NOMO-1 (cell line): Measurements from ENCODE around the gene NOBOX.
"Not testable (repeated sequence)": the region's sequence is repeated elsewhere in the genome, so short reads cannot be mapped to it uniquely, and the experiment has no call there.

Experiments used
- DNase-seq, 2 experiments: peaks; one replicate each; lab custom pipeline; 2025; ENCODE audit not compliant: unreplicated experiment in 2 of 2; lab: John Stamatoyannopoulos, UW

NOBOX gene

DNA sequence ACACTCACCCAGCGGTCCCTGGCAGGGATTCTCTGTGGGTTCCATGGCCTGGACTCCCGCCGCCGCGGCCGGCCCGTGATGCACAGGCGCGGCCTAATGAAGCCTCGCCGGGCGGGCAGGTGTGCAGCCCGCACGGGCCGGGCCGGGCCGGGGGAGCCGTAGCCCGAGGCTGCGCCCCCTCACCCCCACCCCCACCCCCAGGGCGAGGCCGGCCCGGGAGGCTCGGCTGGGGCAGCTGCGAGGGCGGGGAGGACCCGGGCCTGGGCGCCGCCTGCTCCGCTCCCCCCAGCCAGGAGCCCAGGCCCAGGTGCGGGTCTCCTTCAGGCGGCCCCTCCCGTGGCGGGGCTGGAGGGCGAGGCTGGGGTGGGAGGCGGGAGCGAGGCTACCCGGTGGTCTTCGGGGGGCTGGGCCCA, at the start of gene NOBOX:
NOBOX (minus strand) TSS at position 45 of the 413 bp plus-strand sequence.
- no peak for DNase-seq

DNA sequence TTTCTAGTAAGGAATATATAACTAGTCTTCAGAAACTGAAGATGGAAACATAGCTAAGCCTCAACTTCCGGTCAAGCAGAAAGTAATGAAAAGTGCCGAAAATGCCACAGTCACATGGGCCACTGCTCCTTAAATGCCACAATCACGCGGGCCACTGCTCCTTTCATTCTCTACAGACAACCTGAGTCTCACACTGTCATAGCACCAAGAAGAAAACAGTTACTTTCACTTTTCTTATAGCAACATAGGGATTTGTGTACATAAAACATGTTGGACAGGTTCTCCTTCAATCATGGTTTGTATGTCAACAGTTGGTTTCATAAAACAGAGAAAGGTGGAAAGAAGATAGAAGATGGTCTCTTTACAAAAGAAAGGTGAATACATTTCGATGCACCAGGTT, 48.6 kb upstream of the NOBOX start:
- DNase-seq, result no peak

DNA sequence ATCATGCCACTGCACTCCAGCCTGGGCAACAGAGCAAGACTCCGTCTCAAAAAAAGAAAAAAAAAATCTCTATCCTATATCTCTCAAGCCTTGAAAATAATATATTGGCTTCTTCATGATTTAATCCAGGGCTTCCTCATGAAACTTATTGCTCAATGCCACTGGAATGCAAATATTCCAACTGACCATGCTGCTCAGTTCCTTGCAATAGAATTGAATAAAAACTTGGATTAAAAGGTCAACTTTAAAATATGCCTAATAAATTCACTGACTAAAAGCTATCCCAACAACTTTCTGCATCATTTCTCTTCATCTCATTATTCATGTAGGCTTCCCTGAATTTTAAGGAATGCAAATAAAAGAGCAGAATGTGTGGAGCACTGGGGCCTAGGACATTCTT, 42.1 kb upstream of the NOBOX start:
- no peak for DNase-seq

DNA sequence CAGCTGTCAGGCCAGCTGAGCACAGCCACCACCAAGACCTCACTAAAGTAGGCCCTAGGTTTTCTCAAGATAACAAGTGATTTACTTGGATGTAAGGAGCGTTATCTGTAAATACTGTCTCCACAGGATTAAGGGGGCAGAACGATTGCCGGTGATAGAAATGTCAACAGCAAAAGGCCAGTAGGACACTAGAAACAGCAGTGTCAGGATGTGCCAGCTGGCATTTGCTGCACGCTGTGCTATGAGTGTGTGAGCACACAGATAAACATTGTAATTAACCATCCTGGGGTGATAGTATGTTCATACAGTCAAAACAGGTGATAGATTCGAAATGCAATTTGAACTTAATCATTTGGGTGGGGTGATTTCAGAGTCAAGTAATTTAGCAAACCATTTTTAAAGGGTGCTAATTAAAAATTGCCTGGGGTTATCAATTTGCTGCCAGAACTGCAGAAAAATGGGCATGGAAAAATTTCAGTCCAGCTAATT, 36.3 kb upstream of the NOBOX start:
- DNase-seq, result no peak

DNA sequence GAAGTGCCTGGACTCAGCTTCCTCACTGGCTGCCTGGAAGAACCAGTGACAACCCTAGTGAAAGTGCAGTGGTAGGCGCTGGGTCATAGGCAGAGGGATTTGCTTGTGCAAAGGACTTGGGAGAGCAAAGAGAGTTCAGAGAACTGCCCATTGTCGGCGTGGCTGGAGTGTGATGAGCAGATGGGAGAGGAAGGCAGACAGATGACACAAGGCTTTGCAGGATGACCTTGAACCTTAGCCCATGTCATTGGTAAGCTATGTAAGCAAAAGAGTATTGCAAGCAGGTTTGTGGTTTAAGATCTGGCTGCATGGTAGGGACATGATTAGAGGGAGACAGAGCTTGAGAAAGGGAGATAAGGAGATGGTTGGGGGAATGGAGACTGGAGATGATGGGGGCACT, 35.3 kb upstream of the NOBOX start:
- DNase-seq, result no peak

DNA sequence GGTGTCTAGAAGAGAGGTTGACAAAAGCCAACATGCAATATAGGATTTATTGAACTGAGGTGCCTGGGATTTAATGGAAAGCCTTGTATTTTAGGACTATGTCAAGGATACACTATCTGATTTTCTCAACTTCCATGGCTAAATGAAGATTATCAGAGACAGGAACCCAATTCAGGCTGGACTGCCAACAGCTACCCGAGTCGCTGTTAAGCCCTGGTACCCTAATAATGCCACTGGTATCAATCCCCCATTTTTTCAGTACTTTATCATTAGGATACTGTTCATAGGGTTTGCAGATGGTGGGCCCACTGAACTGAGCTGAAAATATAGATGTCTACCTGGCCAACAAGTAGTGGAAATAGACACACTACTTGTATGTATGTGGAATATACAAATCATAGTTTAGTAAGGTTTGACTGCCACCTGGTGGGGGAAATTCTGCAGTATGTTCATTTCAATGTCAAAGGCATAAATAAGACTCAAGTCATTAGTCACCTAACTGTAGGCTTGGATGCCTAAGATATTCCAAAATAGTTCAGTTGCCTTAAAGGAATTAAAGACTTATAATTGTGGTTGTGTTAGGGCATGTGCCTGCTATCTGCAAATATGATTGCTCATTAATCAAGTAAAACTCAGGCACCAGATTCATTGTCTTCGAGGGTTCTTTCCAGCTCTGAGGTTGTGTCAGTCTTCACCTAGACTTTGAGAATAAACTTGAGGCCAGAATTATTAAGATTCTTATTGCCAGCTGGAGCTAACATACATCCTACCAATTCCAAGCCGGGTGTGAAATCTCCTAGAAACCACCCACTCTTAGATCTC, 34.1 kb upstream of the NOBOX start:
- DNase-seq, result peak in 1 of 2 experiments; percentile 7

DNA sequence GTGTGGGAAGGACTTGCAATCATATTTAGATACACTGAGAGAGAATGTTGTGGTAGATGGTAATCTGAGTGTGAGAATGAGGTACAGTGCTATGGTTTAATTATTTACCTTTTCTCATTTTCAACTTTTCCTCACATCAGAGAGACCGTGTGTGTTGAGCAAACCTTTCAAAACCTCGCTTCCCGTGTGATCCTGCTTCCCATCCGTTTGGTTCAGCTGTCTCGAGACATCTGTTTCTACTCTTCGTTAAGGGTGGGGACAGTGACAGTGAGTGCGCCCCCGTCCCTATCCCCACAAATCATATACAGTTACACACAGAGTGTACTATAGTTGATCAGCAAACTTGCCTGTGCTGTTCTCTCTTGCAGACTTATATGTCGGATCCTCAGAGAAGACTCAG, 33.0 kb upstream of the NOBOX start:
- no peak for DNase-seq

DNA sequence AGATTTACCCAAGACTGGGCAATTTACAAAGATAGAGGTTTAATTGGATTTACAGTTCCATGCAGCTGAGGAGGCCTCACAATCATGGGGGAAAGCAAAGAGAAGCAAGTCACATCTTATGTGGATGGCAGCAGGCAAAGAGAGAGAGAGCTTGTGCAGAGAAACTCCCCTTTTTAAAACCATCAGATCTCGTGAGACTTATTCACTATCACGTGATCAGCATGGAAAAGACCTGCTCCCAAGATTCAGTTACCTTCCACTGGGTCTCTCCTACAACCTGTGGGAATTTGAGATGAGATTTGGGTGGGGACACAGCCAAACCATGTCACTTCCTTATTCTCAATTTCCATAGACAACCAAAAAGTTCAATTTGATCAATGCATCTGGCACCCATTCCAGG, 24.9 kb upstream of the NOBOX start:
- no peak for DNase-seq

DNA sequence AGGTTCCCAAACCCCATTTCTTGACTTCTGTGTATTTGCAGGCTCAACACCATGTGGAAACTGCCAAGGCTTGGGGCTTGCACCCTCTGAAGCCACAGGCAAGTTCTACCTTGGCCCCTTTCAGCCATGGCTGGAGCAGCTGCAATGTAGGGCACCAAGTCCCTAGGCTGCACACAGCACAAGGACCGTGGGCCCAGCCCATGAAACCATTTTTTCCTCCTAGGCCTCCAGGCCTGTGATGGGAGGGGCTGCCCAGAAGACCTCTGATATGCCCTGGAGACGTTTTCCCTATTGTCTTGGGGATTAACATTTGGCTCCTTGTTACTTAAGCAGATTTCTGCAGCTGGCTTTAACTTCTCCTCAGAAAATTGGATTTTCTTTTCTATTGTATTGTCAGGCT, 24.0 kb upstream of the NOBOX start:
- not testable (repeated sequence) for DNase-seq

DNA sequence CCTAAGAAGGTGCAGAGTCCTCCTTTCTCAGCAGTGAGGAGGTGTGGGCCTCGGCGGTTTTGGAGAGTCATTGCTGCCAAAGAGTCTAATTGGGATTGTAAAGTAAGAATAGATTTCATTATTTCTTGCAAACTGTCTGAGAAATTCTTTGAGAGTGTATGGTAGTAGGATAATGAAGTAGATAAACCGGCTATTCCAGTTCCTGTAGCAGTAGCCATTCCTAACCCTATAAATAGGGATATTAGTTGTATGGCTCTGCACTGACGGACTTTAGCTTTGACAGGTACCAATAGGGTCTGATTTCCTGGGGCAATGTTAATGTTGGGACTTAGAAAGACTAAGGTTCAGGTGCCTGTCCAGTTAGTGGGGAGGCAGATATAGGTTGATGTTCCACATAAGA, 15.4 kb upstream of the NOBOX start:
- DNase-seq, result not testable (repeated sequence)

DNA sequence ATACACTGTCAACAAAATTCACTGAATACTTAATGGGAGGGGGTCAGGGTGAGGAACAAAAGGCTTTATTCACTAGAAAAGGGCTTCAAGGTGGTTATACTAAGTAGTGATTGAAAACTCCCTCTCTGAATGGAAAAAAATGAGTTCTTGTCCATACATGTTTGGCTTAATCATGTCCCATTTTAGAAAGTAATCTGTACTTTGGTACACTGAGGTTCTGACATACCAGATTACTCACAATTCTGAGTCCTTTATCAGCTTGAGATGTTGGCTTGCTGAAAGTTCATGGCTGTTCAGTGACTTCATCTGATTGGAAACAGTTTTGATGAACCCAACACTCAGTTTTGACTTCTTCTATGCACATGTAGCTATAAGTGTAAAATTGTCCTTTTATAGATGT, 12.8 kb upstream of the NOBOX start:
- DNase-seq, result no peak

DNA sequence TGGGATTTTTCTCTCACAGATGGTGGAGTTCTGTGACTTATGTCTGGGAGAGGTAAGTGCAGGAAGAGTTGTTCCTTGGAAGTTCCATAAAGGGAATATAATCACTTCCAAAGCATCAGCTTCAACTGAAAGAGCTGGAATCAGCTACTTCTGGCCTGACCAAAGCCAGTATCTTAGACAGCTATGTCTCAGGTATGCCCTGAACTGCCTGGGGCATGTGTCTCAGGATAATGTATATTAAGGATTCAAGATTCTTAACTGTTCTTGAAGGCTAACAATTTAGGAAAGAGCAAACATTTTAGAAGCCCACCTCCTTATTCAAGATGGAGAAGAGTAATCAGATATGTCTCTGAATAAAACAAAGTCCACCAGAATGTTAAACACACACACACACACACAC, 12.4 kb upstream of the NOBOX start:
- no peak for DNase-seq

DNA sequence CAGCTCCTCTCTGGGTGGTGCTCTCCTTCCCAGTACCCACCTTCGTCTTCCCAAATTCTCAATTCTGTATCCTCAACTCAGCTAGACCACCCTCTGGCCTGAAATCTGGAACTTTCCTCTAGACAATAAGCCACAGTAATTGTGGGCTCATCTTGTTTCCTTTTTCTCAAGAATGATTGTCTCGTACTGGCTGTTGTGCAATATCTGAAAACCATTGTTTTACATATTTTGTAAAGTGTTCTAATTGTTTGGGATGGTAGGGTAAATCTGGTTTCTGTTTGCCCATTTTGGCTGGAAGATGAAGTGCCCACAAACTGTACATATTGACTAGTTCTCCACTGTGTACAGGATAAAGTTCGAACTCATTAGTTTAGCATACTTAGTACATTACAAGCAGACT, 11.3 kb upstream of the NOBOX start:
- DNase-seq, result no peak

DNA sequence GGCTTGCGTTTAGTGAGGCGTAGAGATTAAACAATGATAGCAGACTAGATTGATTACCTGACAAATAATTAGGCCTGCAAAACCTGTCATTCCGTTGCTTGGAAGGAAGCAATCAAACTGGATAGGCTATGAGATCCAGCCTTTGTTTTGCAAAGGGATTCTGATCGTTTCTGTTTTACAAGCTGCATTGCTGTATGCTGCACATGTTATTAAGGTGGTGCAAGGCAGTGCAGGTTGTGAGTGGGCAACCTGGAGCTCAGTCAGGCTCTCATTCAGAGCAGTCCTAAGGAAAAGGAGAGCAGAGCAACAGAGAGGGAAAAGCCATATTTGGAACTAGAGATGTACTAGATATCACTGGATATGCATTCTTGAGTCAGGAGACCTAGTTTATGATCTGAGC, 6.9 kb upstream of the NOBOX start:
- DNase-seq, result no peak

DNA sequence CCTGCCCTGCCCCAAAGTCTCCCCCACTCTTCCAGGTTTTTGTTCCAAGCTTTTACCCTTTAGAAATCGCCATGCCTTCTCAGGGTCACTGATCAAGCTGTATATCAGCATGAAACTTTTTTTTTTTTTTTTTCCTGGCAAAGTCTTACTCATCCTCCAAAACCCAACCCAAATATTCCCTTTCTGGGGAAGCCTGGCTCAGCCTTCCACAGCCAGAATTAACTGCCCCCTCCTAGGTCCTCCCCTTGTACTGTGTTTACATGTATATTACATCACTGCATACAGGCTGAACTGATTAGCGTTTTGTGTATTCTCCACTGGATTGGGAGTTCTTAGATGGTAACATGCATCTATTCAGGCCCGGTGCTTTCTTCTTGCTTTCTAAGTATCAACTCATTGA, 4.6 kb upstream of the NOBOX start:
- no peak for DNase-seq

DNA sequence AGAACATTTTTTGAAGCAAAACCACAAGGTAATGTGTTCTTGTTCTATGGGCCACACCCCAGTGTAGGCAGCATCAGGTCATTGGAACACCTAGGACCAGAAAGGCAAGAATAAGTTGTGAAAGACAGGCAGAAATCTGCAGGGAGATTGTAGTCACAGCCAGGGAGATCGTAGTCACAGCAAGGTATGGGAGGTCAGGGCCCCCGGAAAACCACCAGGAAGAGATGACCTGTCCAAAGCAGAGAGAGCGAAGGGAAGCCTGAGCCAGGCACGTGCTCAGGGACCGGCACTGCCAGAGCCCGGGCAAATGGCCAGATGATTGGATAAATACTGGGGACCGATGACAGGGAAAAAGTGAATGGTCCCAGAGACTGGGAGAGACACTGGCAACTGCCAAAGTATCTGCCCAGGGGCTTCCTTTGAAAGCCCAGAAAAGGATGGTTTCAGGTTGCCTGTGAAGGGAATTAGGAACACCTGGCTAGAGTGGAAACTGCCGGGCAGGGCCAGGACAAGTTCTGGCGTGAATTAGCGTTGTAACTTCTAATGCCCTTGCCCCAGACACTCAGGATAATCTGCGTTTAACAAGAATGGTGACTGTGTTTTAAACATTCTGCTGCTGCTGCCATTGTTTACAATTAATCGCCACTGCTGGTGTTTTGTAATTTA, 3.9 kb upstream of the NOBOX start:
- DNase-seq, result no peak

DNA sequence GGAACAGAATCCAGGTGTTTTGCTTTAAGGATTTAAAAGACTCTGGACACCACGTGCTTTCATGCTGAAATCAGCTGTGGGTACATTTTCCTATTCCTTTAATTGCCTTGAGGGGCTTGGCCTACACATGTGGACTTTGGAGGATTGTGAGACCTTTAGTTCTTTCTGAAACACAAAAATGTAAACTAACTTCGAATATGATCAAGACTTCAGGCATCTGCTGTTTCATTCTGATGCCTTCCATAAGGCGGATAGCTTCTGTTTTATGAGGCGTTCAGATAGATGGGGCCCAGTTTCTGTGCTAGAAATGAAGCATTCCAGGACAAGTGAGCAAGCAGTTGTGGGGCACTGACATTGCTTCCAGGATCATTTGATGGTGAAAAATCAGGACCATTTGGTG, 1.5 kb upstream of the NOBOX start:
- DNase-seq, result no peak

DNA sequence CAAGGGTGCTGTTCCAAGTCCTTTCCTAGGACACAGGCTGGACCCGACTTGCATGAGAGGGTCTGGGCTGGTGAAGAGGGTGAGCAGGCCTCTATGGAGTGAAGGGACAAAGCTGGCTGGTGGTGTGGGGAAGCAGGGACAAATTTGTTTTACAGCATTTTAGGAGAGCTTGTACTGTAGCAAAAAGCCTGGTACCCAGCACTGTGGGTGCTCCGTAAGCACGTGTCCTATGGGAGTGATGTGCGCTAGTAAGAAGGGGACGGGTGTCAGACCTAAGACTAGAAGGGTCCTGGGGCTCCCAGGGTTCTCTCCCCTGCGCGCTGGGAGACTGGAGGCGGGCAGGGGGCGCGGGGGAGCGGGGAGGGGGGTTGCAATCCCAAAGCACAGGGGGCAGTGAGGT, 391 bp downstream of the NOBOX start:
- no peak for DNase-seq

DNA sequence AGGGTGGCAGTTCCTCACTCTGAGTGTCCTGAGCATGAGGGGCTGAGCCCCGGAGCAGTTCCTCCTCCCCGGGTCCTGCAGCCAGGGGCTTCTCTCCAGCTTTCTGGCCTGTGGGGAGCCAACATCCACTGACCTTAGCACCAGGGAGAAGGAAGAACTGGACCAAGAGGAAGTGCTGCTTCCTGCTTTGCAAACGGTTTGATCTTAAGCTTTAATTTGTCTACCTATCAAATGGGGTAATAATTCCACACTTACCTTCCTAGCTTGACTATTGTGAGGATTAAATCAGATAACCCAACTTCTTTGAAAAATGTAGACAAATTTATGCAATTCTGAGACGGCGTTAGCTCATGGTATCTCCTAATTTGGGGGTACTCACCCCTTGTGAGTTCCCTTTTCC, 2.0 kb downstream of the NOBOX start:
- no peak for DNase-seq

DNA sequence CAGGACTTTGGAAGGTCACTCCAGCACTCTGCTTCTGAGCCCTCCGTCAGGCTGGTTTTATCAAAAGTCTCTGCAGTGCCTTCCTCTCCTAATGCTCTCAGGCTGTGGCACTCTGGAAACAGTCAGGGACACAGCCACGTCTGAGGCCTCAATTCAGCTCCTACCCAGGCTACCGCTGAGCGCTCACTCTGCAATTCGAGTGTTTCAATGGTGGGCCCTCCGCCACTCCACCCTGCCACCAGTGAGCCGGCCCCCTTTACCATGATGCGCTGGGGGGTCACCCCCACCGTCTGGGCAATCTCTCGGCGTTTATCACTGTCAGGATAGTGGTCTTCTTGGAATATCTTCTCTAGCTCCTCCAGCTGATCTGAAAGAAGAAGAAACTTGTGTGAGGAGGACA, 3.5 kb downstream of the NOBOX start:
- no peak for DNase-seq

DNA sequence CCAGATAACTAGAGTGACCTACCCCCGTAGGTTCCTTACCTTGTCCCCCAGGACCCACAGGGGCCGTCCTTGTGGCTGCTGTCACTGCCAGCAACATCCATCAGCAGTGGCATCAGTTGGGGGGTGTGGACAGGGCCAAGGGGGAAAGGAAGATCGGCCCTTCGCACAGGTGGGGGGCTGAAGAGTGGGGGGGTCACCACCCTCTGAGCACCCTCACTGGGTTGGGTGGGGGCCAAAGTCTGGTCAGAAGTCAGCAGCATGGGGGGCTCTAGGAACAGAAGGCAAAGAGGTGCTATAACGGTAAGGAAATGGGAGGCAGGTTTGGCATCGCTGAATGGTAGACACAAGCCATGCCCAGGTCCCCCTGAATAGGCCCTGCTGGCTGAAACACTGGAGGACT, 4.6 kb downstream of the NOBOX start:
- no peak for DNase-seq

DNA sequence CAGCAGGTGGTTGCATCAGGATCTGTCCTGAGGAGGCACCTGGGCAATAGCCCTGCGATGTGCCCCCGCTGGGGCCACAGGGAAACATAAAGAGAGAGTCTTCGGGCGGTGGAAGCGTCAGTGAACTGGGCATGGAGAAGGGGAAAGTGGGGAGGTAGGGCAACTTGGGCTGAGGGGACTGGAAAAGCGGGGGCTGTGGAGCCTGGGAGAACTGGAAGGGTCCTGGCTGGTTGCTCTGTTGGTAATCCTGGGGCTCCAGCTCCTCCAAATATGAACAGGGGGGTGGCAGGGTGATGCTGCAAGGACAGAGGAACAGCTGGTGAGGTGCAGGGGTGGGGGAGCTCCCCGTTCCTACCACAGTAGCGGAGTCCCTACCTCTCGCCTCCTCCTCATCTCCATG, 5.2 kb downstream of the NOBOX start:
- no peak for DNase-seq
